Keratinocyte (primary cell): ENCODE data around the gene ARID1B.

Experiments used
- EZH2 ChIP-seq: IDR thresholded peaks from one replicate; pipeline ENCODE4 v1.6.1; 2012; ENCODE audit warnings: inconsistent platforms, mild to moderate bottlenecking, low read length, moderate library complexity
- TF ChIP-seq, protein P1 (sequence below), 3 experiments: IDR thresholded peaks in 1 of 3; conservative IDR thresholded peaks in 1 of 3; optimal IDR thresholded peaks in 1 of 3; 2 replicates in 2 of 3; 3 replicates in 1 of 3; pipeline versions ENCODE3 to v1.5.1; 2011; ENCODE audit warnings: low read length in 3 of 3, mild to moderate bottlenecking in 3 of 3, moderate library complexity in 2 of 3, control low read depth in 1 of 3, inconsistent platforms in 1 of 3; ENCODE audit not compliant: insufficient read depth in 2 of 3; ENCODE audit errors: extremely low read depth in 1 of 3

DNA sequence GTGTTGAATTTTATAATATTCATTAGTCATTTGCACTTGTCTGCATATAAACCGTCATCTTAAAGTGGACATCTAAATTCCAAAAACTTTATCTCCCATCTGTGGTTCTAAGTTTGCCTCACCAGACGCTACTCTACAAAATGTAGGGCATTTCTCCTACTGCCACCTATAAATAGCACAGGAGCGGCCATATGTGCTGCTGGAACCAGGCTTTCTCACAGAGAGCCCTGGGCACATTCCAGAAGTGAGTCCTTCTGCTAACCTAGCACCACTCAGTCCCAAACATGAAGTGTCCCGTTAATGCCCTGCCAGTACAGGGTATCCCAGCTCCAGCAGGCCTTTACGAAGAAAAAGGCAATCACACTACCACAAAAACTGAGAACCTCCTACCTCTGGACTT, 392.5 kb downstream of the ARID1B start:
- TF ChIP-seq, protein P1, sequence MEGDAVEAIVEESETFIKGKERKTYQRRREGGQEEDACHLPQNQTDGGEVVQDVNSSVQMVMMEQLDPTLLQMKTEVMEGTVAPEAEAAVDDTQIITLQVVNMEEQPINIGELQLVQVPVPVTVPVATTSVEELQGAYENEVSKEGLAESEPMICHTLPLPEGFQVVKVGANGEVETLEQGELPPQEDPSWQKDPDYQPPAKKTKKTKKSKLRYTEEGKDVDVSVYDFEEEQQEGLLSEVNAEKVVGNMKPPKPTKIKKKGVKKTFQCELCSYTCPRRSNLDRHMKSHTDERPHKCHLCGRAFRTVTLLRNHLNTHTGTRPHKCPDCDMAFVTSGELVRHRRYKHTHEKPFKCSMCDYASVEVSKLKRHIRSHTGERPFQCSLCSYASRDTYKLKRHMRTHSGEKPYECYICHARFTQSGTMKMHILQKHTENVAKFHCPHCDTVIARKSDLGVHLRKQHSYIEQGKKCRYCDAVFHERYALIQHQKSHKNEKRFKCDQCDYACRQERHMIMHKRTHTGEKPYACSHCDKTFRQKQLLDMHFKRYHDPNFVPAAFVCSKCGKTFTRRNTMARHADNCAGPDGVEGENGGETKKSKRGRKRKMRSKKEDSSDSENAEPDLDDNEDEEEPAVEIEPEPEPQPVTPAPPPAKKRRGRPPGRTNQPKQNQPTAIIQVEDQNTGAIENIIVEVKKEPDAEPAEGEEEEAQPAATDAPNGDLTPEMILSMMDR (optimal IDR thresholded peaks at IDR 0.05 in 1 of 3, IDR thresholded peaks at IDR 0.05 in 1 of 3, conservative IDR thresholded peaks at IDR 0.05 in 1 of 3; ENCODE audit: extremely low read depth in 1 of 3, insufficient read depth in 2 of 3, low read length in 3 of 3): no peak
- TF ChIP-seq EZH2: no peak
